AG04450 (cell line): ENCODE data around the gene HOXC9. TPM values are rescaled to one million over a fixed set of nuclear protein-coding genes. Genes with fewer than 3 reads are reported as not detected.

Source experiments
- CTCF ChIA-PET: fragments of 300-600, 350-600 bp; formaldehyde crosslinking; extraction: SDS; loops from one replicate; lab custom pipeline; 2022; ENCODE audit warnings: antibody characterized with exemption, inconsistent platforms; lab: Charles Lee
- POLR2A ChIA-PET: fragments of 350-600 bp; formaldehyde crosslinking; extraction: SDS; loops from one replicate; lab custom pipeline; 2021; ENCODE audit warnings: antibody characterized with exemption, inconsistent platforms; lab: Yijun Ruan, JAX
- DNase-seq: peaks from one replicate; pipeline ENCODE4 v3.0.0-alpha.2; 2011; ENCODE audit warnings: low read depth, low spot score
- H3K27ac ChIP-seq: one replicate; pipeline ENCODE4 v1.5.1; 2012; ENCODE audit warnings: low read depth, low read length, control low read depth
- H3K27me3 ChIP-seq: one replicate; pipeline ENCODE4 v1.6.0; 2012; ENCODE audit warnings: low read length; ENCODE audit not compliant: control insufficient read depth, insufficient read depth
- H3K4me3 ChIP-seq: 2 replicates; pipeline ENCODE4 v1.5.1; 2011; ENCODE audit warnings: mild to moderate bottlenecking, low read depth, low read length, control low read depth
- H3K9me3 ChIP-seq: 2 replicates; pipeline ENCODE4 v1.5.1; 2012; ENCODE audit warnings: low read length; ENCODE audit not compliant: control insufficient read depth, insufficient read depth
- CTCF ChIP-seq: IDR thresholded peaks from 2 replicates; pipeline ENCODE4 v1.5.1; 2011; ENCODE audit warnings: low read depth, low read length, control low read depth, inconsistent platforms
- polyA plus RNA-seq: library from polyadenylated mRNA; depleted of rRNA; stranded (reverse); fragments of >200 nt; gene quantifications from 2 replicates; pipeline ENCODE4 v1.2.3, GENCODE V29; 2011

The HOXC9 gene
- polyA plus RNA-seq, 1 experiment, result not detected

DNA sequence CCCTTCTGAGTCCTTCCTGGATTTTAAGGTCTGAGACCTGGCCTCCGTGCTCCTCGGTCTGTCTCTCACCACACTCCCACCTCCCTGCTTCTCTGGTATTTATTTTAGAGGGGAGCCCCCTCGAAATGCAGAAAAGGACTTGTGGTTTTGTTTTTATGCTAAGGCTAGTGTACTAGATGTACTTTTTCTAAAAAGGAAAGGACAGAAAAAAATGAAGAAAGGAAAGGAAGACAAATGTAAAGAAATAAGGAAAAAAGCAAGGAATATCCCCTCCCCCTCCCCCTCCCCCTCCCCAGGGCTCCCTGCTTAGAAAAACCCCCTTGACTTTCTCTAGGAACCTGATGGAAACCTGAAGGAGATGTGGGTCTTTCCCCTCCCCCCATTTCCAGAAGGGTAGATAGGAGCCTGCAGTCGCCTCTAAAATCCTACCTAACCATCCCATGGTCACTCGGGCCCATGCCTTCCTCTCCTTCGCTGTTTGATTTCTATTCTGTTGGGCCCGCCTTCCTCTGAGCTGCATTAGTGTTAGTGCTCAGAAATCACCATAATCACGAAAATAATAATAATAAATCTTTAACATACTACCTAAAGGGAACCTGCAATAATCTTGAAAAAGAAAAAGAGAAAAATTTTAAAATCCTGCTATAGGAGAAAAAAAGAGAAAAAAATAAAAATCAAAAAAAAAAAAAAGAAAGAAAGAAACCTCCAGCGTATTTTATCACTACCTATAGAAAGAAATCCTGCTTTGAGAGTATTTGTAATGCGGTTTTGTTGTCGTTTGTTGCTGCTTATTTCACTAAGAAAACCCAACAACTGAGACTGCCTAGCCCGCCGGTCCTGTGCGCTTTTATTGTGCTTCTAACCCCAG, 11.9 kb downstream of the HOXC9 start:
- no peak for TF ChIP-seq CTCF
- ChIA-PET POLR2A (no interaction called here), CTCF (interaction anchor here (1.3 kb wide), 1 partner anchor 203 kb away, joined by 5 read pairs; no protein-coding TSS in a partner anchor)
- no peak overlapping the region for H3K27ac ChIP-seq
- H3K9me3 ChIP-seq, result peaks cover 3% of the 10 kb centered on the region; the same call in 1 of the 2 replicates
- peaks cover 93% of the 10 kb centered on the region for H3K27me3 ChIP-seq
- no peak for DNase-seq
- H3K4me3 ChIP-seq, result no peak overlapping the region

- CTCF ChIA-PET, result interaction anchor here (1.3 kb wide), 1 partner anchor 202 kb away, joined by 5 read pairs; no protein-coding TSS in a partner anchor
- Histone ChIP-seq H3K4me3 (no peak overlapping the region), H3K27ac (no peak overlapping the region), H3K9me3 (peaks cover 3% of the 10 kb centered on the region; the same call in 1 of the 2 replicates), H3K27me3 (peaks cover 93% of the 10 kb centered on the region)
- DNase-seq, result no peak
- TF ChIP-seq CTCF, result no peak
- POLR2A ChIA-PET, result no interaction called here
These were observed 12.9 kb downstream of the HOXC9 start for GRCh38 chr12:54012631-54013409.

DNA sequence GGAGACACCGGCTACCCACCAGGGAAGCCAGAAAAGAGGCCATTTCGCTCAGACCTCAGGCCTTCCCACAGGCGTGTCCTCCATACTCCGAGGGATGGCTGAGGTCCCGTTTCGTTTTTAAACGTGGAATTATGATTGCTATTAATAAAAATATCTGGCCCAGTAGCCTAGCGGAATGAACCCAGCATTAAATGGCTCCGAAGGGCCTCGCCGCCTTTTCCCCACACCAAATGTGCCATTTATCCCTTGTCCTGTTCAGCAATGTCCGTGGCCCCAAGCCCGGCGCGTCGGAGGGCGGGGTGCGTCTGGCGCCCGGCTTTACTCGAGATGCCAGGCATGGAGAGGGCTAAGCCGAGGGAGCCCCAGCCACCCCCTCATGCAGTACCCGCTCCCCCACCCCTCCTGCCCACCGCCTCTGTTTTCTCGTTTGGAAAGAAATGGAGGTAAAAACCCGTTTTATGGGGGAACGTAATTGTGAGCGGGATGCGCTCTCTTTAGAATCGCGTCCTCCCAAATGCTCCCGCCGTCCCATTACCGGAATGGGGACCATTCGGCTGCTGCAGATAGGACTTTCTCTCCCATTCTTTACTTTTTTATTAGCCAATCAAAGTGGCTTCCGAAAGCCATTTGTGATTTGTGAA, 14.5 kb downstream of the HOXC9 start:
- Histone ChIP-seq H3K27me3 (peaks cover 97% of the 10 kb centered on the region), H3K27ac (no peak overlapping the region), H3K4me3 (no peak overlapping the region), H3K9me3 (peaks cover 11% of the 10 kb centered on the region; the same call in 1 of the 2 replicates)
- ChIA-PET CTCF (interaction anchor here (0.9 to 1.0 kb wide), 2 partner anchors 9 to 311 kb away, joined by 3 read pairs; partner anchors contain the start of gene COPZ1), POLR2A (no interaction called here)
- no peak for DNase-seq
- TF ChIP-seq CTCF, result no peak

- H3K4me3 ChIP-seq, result no peak overlapping the region
- no peak for TF ChIP-seq CTCF
- H3K9me3 ChIP-seq, result peaks cover 12% of the 10 kb centered on the region; the same call in 1 of the 2 replicates
- H3K27me3 ChIP-seq, result peaks cover 97% of the 10 kb centered on the region
- no peak for DNase-seq
- POLR2A ChIA-PET, result no interaction called here
- H3K27ac ChIP-seq, result no peak overlapping the region
- CTCF ChIA-PET, result interaction anchor here (0.7 to 1.0 kb wide), 3 partner anchors 10 to 479 kb away, joined by 3 read pairs; partner anchors contain the start of gene COPZ1
These were observed 15.3 kb downstream of the HOXC9 start for GRCh38 chr12:54015018-54015931.
